Measurements from ENCODE around the gene ZFP90. TPM values are rescaled to one million over a fixed set of nuclear protein-coding genes. Genes with fewer than 3 reads are reported as not detected.

Gene ZFP90
- total RNA-seq, 4 donors from 2014 or later, result 8.1 to 22.5 (median 13.8) TPM

- Histone ChIP-seq H3K27me3 (peaks cover 0 to 4% (median 0%) of the 10 kb centered on the region in 4 donors), H3K4me3 (no peak overlapping the region), H3K9me3 (no peaks in the 10 kb centered on the region), H3K4me1 (peaks cover 8 to 17% (median 12%) of the 10 kb centered on the region in 3 donors), H3K36me3 (no peaks in the 10 kb centered on the region), H3K27ac (no peak overlapping the region)
- no peak for DNase-seq
- intact Hi-C loops (cut with DNase I), result loop anchor here (10.0 kb wide), 2 partner anchors 311 to 591 kb away; no protein-coding TSS in a partner anchor
- WGBS, 2 donors, result 69 to 82% methylated on average over 6 to 9 of the region's 10 CpGs
- no peak for TF ChIP-seq CTCF (IDR thresholded peaks at IDR 0.05)
- no peak for TF ChIP-seq POLR2A (IDR thresholded peaks at IDR 0.05)
Observed at GRCh38 chr16:68524069-68524820, 14.8 kb upstream of the ZFP90 start.

- intact Hi-C loops (cut with DNase I), result loop anchor here (10.0 kb wide), 2 partner anchors 309 to 589 kb away; no protein-coding TSS in a partner anchor
- 68 to 82% methylated on average over 3 to 14 of the region's 17 CpGs for WGBS, 2 donors
- Histone ChIP-seq H3K27ac (no peak overlapping the region), H3K36me3 (no peaks in the 10 kb centered on the region), H3K4me1 (peaks cover 11 to 27% (median 17%) of the 10 kb centered on the region in 3 donors), H3K27me3 (peaks cover 0 to 4% (median 0%) of the 10 kb centered on the region in 4 donors), H3K4me3 (no peak overlapping the region), H3K9me3 (no peaks in the 10 kb centered on the region)
- no peak for TF ChIP-seq POLR2A (IDR thresholded peaks at IDR 0.05)
- TF ChIP-seq CTCF (IDR thresholded peaks at IDR 0.05), result no peak
- DNase-seq, result no peak
Observed at GRCh38 chr16:68526143-68526781, 12.8 kb upstream of the ZFP90 start.

- WGBS, 2 donors, result 96% methylated on average over 23 of the region's 29 CpGs; no CpG with 5 or more reads in 1 of the 2 donors
- Histone ChIP-seq H3K4me3 (no peak overlapping the region), H3K4me1 (peaks cover 11 to 27% (median 17%) of the 10 kb centered on the region in 3 donors), H3K36me3 (no peaks in the 10 kb centered on the region), H3K9me3 (no peaks in the 10 kb centered on the region), H3K27ac (no peak overlapping the region), H3K27me3 (peaks cover 0 to 4% (median 0%) of the 10 kb centered on the region in 4 donors)
- TF ChIP-seq CTCF (IDR thresholded peaks at IDR 0.05) (no peak), POLR2A (IDR thresholded peaks at IDR 0.05) (no peak)
- DNase-seq, result no peak
- intact Hi-C loops (cut with DNase I), result loop anchor here (10.0 kb wide), 2 partner anchors 308 to 588 kb away; no protein-coding TSS in a partner anchor
Observed at GRCh38 chr16:68526782-68527145, 12.3 kb upstream of the ZFP90 start.

- no peak overlapping the region for H3K27ac ChIP-seq
- H3K4me3 ChIP-seq, result no peak overlapping the region
- peaks cover 11 to 27% (median 17%) of the 10 kb centered on the region in 3 donors for H3K4me1 ChIP-seq
- H3K9me3 ChIP-seq, result no peaks in the 10 kb centered on the region
- no peaks in the 10 kb centered on the region for H3K36me3 ChIP-seq
- DNase-seq, result no peak
- TF ChIP-seq POLR2A (IDR thresholded peaks at IDR 0.05) (no peak), CTCF (IDR thresholded peaks at IDR 0.05) (no peak)
- intact Hi-C loops (cut with DNase I), result loop anchor here (10.0 kb wide), 2 partner anchors 307 to 587 kb away; no protein-coding TSS in a partner anchor
- WGBS, 2 donors, result 62% methylated on average over 2 of the region's 2 CpGs
- H3K27me3 ChIP-seq, result peaks cover 0 to 4% (median 0%) of the 10 kb centered on the region in 4 donors
Observed at GRCh38 chr16:68528233-68528632, 10.9 kb upstream of the ZFP90 start.
